AG09309 (cell line): ENCODE data around the gene METTL3.

Source experiments
- DNase-seq: peaks from one replicate; pipeline ENCODE4 v3.0.0-alpha.2; 2010; ENCODE audit warnings: low read depth
- H3K4me3 ChIP-seq: 2 replicates; pipeline ENCODE4 v1.5.1; 2011; ENCODE audit warnings: mild to moderate bottlenecking, low read depth, low read length, moderate library complexity; ENCODE audit not compliant: control insufficient read depth
- TF ChIP-seq, protein P1 (sequence below): IDR thresholded peaks from 2 replicates; pipeline ENCODE4 v1.5.1; 2011; ENCODE audit warnings: mild to moderate bottlenecking, low read depth, low read length, inconsistent platforms; ENCODE audit not compliant: insufficient read depth, control insufficient read depth; ENCODE audit errors: missing control alignments

Gene METTL3

DNA sequence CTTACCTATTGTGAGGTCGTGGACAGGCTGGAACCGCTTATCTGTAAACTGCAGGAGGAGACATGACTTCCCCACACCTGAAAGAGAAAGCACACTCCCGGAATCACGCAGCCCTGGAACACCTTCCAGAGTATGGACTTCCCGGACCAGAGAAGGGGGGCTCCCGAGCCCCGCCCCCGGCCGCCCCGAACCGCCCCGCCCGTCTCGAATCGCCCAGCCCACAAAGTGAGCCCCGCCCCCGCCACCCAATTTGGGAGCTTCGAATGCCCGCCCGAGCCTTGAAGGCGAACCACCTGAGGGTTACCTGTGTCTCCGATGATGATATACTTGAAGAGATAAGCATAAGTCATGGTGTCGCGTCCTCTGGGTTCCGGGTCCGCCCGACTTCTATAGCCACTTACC, 34.6 kb downstream of the METTL3 start:
- TF ChIP-seq, protein P1, sequence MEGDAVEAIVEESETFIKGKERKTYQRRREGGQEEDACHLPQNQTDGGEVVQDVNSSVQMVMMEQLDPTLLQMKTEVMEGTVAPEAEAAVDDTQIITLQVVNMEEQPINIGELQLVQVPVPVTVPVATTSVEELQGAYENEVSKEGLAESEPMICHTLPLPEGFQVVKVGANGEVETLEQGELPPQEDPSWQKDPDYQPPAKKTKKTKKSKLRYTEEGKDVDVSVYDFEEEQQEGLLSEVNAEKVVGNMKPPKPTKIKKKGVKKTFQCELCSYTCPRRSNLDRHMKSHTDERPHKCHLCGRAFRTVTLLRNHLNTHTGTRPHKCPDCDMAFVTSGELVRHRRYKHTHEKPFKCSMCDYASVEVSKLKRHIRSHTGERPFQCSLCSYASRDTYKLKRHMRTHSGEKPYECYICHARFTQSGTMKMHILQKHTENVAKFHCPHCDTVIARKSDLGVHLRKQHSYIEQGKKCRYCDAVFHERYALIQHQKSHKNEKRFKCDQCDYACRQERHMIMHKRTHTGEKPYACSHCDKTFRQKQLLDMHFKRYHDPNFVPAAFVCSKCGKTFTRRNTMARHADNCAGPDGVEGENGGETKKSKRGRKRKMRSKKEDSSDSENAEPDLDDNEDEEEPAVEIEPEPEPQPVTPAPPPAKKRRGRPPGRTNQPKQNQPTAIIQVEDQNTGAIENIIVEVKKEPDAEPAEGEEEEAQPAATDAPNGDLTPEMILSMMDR: no peak
- no peak for DNase-seq
- H3K4me3 ChIP-seq: peak overlapping the region; percentile 100

DNA sequence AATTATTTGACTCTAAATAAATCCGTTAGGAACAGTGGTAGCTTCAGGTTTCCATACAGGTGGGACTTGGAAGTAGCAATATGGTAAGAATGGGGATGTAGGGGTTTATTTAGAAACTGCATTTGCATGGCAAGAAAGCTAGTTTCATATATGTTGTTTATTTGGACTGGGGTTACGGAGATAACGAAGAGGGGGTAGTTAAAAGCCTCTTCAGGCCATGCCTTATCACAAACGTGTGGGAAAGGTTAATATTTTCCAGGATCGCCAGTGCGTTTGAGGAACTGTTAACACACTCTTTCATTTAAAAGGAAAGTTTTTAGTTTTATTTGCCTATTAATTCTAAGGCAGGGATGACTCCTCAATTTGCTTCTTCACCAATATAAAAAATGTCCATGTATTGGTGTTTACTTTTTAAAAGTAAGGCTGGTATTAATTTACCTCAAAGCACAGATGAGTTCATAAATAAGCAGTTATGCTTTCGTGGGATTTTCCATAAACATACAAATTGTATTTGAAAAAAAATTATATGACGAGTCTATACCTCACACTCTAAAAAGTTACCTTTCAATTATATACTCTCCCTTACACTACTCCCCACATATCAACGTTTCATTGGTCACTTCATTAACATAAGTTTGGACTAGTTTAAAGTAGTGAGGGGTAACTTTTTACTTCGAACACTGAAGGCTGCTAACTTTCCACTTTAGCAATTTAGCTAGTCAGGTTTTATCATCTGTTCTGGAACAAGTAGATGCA, 35.2 kb downstream of the METTL3 start:
- peak overlapping the region; percentile 100 for H3K4me3 ChIP-seq
- no peak for DNase-seq
- TF ChIP-seq, protein P1: no peak

DNA sequence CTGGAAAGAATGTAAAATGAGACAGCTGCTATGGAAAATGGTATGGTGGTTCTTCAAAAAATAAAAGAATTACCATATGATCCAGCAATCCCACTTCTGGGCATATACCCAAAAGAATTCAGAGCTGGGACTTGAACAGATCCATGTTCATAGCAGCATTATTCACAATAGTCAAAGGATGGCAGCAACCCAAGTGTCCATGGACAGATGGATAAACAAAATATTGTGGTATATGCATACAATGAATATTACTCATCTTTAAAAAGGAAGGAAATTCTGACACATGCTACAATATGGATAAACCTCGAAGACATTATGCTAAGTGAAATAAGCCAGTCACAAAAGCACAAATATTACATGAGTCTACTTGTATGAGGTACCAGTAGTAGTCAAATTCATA, 43.5 kb downstream of the METTL3 start:
- DNase-seq: no peak
- no peak overlapping the region for H3K4me3 ChIP-seq
- TF ChIP-seq, protein P1: no peak

DNA sequence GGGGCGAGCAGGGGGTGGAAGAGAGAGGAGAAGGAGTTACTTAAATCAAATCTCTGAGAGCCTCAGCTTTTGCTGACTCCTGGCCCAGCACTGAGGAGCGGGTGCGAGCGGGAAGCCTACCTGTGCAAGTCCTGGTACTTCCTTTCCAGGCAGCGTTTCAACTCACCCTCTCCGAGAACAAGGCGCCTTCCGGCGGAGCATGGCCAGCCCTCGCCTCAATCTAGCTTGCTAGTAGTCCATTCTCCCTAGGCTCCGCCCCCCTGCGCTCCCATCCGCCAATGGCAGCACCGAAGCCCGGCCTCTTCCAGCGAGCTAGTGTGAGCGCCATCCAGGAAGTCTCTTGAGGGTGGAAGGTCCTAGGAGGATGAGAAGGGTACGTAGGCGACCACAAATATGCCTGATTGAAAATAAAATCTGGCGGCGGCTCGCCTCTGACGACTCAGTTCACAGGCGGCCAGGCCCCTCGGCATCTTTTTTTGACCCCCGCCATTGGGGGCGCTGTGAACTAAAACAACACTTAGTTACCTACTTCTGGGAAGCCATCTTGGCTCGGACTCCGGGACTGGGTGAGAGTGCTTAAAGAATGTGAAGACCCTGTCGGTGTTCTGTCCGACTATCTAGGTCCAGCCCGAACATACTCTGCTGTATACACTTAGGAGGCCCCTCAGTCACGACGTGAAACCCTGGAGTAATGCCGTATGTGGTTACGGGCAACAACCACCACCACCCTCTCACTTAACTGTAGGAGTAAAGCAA, 55.0 kb downstream of the METTL3 start, which contains the start of gene CHD8:
Gene CHD8, minus strand, starts transcription at position 212 of the 756 bp plus-strand sequence. CDS start 24,480 bp downstream, outside the sequence.
- TF ChIP-seq, protein P1: peak; percentile 61
- peak within 1 kb of the TSS; percentile 87 for H3K4me3 ChIP-seq
- DNase-seq: peak; percentile 98

DNA sequence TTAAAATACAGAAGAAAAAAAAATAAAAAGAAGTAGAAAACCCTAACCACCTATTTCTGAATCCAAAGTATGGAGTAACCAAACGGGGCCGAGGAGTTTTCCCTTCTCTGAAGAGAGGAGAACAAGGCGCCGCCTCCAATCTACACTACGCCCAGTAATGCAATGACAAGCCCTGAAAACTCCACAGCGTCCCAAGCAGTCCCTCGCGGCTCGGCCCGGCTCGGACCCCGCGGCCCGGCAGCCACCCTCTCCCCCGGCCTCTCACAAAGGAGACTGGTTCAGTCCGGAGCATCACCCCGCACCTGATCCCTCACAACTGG, 55.6 kb downstream of the METTL3 start:
- TF ChIP-seq, protein P1: no peak
- no peak for DNase-seq
- H3K4me3 ChIP-seq: peak overlapping the region; percentile 87

DNA sequence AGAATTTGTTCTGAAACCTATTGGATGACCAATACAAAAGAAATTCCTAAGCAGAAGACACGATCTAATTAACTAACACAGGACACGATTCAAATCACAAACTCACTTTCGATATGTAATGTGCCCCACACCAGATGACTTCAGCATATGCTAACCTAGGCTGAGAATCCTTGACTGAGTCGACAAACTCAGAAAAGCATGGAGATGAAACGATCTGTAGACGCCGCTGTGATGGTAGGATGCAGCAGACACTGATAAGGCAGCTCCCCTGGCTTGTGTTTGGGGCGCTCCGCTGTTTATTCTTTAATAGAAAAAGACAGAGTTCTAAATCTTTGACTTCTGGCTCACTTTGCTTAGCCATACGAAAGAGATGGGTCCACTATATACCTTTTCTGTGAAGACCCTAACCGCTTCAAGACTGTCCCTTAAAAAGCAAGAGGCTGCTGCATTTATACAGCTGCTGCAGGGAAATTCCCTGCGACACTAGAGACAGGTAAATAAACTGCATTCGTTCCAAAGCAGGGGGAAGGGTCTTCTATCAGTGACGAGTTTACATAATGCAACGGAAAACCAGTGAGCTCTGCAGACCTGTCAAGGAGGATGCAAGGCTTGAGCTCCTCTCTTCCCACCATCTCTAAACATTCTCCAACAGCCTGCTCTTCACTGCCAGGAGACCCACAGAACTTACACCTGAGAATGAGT, 56.1 kb downstream of the METTL3 start:
- TF ChIP-seq, protein P1: no peak
- H3K4me3 ChIP-seq: peak overlapping the region; percentile 87
- no peak for DNase-seq
